Measurements from ENCODE around the gene ZMYND10.
A peak's percentile ranks its signal among the peaks of the same experiment; 100 is the strongest.

Gene ZMYND10

DNA sequence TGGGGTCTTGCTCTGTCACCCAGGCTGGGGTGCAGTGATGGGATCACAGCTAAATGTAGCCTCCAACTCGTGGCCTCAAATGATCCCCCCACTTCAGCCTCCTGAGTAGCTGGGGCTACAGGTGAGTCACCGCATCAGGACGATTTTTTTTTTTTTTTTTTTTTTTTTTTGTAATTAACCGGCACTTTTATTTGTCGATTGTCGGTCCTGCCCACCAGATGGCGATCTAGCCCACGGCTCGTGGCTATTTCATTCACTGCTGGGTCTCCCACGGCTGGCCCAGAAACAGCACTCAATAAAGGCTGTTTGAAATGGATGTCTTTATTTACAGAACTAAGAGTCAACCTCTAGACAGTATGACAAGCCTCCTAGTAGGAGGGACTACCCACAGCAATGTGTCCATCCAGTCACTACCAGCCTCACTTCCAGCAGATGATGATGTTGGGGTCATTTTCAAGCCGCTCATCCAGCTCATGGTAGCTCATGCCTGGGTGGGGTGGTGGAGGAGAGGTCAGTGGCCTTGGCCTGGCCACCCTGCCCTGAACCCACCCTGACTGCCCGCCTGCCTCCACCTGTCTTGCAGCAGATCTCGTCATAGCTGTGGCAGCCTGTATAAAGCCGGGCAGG lies 1.8 kb upstream of the ZMYND10 start:
- TF ChIP-seq, protein P1, sequence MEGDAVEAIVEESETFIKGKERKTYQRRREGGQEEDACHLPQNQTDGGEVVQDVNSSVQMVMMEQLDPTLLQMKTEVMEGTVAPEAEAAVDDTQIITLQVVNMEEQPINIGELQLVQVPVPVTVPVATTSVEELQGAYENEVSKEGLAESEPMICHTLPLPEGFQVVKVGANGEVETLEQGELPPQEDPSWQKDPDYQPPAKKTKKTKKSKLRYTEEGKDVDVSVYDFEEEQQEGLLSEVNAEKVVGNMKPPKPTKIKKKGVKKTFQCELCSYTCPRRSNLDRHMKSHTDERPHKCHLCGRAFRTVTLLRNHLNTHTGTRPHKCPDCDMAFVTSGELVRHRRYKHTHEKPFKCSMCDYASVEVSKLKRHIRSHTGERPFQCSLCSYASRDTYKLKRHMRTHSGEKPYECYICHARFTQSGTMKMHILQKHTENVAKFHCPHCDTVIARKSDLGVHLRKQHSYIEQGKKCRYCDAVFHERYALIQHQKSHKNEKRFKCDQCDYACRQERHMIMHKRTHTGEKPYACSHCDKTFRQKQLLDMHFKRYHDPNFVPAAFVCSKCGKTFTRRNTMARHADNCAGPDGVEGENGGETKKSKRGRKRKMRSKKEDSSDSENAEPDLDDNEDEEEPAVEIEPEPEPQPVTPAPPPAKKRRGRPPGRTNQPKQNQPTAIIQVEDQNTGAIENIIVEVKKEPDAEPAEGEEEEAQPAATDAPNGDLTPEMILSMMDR (IDR thresholded peaks at IDR 0.05; ENCODE audit: insufficient read depth, missing control alignments), result peak; percentile 59
- DNase-seq (ENCODE audit: insufficient read length, low spot score) (peak; percentile 66), FAIRE-seq (no peak)

DNA sequence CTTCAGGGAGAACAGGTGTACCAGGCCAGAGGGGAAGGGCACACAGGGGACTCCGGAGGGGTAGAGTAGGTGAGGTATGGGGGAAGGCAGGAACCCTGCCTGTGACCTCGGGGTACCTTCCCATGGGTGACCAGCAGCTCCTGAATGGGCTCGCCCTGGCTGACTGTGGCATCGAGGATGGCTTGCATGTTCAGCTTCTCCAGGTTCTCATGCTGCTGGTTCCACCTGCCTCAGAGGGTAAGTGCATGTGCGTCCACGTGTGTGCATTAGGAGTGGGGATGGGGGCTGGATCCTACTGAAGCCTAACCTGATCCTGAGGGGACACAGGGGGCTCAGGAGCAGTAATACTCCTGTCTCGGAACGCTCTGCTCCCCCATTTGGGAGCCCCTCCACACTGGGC lies 524 bp downstream of the ZMYND10 start:
- TF ChIP-seq, protein P1 (IDR thresholded peaks at IDR 0.05; ENCODE audit: insufficient read depth, missing control alignments), result no peak
- no peak for DNase-seq (ENCODE audit: insufficient read length, low spot score)
- no peak for FAIRE-seq

DNA sequence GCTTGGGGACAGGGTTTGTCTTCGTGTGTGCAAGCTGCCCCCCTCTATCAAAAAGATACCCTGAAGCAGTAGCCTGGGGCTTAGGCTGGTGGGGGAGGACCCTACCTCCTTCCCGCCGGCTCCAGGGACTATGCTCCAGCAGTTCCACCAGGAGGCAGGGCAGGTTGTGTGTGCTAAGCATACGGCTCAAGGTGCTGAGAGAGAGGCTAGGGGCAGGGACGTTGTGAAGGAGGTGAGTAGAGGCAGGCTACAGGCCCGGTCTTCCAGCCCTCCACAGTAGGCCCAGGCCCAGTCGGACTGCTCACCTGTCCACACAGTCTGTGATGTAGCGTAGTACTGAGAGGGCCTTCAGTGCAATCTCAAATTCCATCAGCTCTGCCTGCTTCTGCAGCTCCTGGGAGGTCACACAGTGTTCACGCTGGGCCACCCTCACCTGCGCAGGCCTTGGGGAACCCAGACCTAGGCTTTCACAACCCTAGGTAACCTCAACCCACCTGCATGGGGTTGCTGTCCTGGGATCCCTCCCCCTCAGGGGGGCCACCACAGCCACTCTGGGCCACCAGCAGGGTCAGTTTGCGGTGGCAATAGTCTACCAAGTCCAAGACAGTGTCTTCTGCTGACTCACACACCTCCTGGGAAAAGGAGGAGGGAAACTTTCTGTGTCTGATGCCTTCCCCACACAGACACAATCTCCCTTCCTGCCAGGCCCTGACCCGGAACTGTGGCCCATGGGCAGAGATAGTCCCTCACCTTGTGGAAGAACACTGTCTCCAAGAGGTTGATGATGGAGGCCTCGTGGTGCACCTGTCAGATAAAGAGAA lies 2.5 kb downstream of the ZMYND10 start:
- FAIRE-seq, result no peak
- TF ChIP-seq, protein P1 (IDR thresholded peaks at IDR 0.05; ENCODE audit: insufficient read depth, missing control alignments), result no peak
- no peak for DNase-seq (ENCODE audit: insufficient read length, low spot score)

DNA sequence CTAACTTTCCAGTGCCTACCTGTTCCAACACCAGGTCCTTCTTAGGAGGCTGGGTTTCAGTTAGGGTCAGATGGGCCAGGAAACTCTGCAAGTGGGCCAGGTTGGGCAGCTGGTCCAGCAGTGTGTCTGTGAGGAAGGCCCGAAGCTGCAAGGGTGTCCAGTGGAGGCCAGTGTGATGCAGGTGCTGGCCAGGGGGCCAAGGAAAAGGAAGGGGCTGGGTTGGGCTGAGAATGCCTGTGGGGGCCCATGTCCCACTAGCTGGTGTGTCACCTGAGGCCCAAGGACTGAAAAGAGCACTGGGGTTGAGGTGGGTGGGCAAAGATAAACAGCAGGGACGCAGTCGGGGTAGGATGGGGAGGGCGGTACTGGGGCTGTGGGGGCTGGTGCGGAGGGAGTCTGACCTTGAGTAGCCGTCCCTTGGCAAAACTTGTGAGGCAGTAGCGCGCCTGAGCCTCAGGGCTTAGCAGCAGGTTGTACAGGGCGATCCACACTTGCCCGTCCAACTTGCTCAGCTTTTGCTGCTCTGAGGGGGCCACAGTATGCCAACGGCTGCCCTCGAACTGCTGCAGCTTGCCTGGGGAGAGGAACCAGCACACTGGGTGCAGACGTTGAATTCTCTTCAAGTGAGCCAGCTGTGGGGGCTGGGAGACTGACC lies 3.4 kb downstream of the ZMYND10 start:
- no peak for FAIRE-seq
- TF ChIP-seq, protein P1 (IDR thresholded peaks at IDR 0.05; ENCODE audit: insufficient read depth, missing control alignments), result no peak
- DNase-seq (ENCODE audit: insufficient read length, low spot score), result no peak

DNA sequence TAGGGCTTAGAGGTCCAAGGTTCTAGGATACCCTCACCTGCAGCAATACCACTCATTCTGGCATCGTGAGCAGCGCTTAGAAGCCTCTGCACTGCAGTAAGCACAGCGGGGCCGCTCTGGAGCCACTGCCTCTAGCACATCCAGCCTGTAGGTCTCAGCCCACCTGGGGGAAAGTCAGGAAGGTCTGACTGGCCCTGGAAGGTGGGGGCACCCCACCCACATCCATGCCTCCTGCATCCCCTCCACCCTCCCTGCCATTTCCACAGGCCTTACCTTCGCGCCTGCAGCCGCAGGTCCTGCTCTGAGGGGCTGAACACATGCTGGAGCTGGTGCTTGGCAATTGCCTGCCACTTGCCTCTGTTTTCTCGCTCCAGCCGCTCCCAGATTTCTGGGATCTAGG lies 4.0 kb downstream of the ZMYND10 start:
- DNase-seq (ENCODE audit: insufficient read length, low spot score) (no peak), FAIRE-seq (no peak)
- TF ChIP-seq, protein P1 (IDR thresholded peaks at IDR 0.05; ENCODE audit: insufficient read depth, missing control alignments), result no peak

DNA sequence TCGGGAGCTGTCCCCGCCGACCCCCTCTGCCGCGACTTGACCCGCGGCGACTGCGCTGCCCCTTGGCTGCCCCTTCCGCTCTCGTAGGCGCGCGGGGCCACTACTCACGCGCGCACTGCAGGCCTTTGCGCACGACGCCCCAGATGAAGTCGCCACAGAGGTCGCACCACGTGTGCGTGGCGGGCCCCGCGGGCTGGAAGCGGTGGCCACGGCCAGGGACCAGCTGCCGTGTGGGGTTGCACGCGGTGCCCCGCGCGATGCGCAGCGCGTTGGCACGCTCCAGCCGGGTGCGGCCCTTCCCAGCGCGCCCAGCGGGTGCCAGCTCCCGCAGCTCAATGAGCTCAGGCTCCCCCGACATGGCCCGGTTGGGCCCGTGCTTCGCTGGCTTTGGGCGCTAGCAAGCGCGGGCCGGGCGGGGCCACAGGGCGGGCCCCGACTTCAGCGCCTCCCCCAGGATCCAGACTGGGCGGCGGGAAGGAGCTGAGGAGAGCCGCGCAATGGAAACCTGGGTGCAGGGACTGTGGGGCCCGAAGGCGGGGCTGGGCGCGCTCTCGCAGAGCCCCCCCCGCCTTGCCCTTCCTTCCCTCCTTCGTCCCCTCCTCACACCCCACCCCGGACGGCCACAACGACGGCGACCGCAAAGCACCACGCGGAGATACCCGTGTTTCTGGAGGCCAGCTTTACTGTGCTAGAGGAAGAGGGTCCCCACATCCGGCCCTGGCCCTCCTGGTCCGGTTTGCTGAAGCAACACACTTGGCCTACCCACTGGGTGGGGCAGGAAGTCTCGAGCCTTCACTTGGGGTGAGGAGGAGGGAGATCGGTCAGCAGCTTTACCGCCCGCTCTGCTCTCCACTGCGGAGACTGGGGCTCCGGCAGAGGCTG lies 4.8 kb downstream of the ZMYND10 start, which contains the start of gene RASSF1:
RASSF1 (minus strand) TSS at position 389 of the 882 bp plus-strand sequence; CDS start at position 358, 31 bp downstream.
- TF ChIP-seq, protein P1 (IDR thresholded peaks at IDR 0.05; ENCODE audit: insufficient read depth, missing control alignments), result no peak
- DNase-seq (ENCODE audit: insufficient read length, low spot score) (no peak), FAIRE-seq (no peak)

All from D721Med (cell line).